ENCODE data around the gene PPIF. TPM values are rescaled to one million over a fixed set of nuclear protein-coding genes. Genes with fewer than 3 reads are reported as not detected.

The PPIF gene
- total RNA-seq, 1 experiment from 2014 or later, result 58.3 TPM

DNA sequence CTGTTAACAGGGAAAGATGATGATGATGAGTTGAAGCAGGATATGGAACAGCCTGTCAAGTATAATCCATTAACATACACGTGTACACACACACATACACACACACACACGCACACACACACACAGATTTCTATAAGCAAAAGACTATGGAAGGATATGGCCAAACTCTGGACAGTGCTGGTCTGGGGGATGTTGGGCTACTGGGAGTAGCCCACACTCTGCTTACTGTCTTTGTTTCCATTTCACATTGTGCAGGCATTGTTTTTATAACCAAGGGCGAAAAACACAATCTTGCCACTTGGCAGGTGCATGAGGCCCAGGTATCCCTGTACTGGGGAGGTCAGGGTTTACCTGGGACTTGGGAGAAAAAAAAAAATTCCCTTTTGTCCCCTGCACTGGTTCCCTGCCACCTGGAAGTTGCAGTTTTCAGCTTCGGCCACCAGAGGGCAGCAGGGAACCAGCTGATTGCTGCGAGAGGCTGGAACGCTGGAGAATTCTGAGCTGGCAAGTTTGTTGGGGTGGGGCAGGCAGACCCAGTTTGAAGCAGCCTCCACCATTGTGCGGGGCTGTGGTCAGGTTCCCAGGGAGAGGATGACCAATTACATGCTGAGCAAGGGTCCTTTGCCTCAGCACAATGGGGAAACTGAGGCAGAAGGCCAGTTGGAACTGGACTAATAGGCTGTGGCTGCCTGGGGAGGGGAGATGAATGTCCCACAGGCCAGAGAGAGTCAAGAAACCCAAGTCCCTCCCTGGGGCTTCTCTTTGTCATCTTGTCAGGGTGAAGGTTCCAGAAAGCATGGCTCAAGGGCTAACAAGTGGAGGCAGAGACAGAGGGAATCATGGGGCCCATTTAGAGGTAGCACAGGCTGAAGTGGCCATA, 27.3 kb downstream of the PPIF start:
- peak; percentile 84 for DNase-seq (ENCODE audit: low spot score)

DNA sequence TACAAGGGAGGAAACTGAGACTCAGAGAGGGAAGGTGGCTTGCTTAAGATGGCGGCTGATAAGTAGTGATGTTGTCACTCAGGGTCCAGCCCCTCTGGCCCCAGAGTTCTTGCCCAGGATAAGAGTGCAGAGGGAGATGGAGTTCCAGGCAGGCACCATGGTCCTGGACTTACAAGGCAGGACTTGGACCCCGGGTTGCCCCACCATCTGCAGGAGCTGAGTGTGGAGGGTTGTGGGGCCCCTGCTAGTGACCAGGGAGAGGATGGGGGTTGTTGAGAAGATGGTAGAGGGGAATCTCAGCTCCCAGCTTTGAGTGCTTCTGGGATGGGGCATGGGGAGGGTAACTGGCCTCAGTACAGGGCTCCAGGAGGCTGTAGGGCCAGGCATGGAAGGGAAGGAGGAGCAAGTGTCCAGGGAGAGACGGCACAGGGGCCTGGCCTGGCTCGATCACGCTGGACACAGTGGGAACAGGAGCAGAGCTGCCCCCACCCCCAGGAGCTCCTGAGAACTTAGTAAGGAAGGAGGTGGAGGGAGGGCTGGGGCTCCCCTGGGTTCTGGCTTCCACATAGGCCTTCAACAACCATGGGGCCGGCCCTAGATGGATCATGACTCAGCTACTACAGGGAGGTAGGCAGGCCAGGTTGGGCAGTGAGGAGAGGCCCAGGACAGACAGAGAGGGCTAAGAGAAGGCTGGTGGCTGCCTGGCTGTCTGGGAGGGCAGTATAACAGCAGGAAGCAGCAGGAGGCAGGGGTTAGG, 28.2 kb downstream of the PPIF start:
- no peak for DNase-seq (ENCODE audit: low spot score)

DNA sequence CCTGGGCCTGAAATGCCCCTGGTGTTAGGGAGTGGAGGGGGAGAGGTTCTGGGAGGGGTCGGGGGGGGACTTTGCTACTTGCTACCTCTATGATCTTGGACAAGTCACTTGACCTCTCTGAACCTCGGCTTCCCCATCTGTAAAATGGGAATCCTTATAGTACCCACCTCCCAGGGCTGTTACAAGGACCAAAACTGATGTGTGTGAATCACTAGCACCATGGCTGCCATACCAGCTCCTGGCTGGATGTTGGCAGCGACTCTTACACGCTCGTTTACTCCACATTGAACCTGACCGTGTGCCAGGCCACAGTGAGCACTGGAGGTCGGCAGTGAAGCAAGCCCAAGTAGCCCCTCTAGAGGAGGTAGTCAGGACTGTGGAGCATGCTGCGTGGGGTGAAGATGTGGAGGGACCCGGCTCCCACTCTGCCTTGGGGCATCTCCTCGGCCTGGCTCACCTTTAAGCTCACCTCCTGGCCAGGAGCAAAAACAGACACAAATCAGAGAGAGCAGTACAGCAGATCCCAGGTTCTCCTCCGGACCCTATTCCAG, 28.9 kb downstream of the PPIF start:
- no peak for DNase-seq (ENCODE audit: low spot score)

DNA sequence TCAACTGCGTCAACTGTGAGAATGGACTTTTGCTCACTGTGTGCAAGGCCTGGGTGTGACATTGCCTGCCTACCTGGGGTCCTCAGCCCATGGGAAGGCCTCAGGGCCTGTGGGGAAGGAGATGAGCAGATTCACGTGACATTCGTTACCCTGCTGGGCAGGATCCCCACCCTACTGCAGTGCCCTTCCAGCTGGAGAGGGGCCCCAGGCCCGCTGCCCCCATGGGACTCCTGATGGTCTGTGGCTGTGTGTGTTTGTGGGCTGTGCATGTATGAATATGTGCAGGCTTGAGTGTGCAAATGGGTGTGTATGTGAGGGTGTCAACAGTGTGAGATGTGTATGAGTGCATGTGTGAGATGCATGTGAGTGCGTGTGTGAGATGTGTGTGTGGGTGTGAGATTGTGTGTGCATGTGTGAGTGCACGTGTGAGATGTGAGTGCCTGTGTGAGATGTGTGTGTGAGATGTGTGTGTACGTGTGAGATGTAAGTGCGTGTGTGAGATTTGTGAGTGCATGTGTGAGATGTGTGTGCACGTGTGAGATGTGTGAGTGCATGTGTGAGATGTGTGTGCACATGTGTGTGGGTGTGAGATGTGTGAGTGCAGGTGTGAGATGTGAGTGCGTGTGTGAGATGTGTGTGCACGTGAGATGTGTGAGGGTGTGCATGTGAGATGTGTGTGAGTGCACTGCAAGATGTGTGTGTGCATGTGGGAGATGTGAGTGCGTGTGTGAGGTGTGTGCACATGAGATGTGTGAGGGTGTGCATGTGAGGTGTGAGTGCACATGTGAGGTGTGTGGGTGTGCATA, 29.7 kb downstream of the PPIF start:
- no peak for DNase-seq (ENCODE audit: low spot score)

DNA sequence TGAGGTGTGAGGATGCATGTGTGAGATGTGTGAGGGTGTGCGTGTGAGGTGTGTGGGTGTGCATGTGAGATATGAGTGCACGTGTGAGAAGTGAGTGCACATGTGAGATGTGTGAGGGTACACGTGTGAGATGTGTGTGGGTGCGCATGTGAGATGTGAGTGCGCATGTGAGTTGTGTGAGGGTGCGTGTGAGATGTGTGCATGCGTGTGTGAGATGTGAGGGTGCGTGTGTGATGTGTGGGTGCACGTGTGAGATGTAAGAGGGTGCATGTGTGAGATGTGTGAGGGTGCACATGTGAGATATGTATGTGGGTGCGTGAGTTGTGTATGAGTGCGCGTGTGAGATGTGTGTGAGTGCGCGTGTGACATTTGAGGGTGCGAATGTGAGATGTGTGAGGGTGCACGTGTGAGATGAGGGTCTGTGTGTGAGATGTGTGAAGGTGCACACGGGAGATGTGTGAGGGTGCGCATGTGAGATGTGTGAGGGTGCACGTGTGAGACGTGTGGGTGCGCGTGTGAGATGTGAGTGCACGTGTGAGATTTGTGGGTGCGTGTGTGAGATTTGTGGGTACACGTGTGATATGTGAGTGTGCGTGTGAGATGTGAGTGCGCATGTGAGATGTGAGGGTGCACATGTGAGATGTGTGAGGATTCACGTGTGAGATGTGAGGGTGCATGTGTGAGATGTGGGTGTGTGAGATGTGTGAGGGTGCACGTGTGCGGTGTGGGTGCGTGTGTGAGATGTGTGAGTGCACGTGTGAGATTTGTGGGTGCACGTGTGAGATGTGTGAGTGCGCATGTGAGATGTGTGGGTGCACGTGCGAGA, 30.5 kb downstream of the PPIF start:
- no peak for DNase-seq (ENCODE audit: low spot score)

DNA sequence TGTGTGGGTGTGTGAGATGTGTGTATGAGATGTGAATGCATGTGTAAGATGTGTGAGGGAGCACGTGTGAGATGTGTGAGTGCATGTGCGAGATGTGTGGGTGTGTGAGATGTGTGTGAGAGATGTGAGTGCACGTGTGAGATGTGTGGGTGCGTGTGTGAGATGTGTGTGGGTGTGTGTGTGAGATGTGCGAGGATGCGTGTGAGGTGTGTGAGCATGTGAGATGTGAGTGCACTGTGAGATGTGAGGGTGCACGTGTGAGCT, 31.0 kb downstream of the PPIF start:
- no peak for DNase-seq (ENCODE audit: low spot score)

DNA sequence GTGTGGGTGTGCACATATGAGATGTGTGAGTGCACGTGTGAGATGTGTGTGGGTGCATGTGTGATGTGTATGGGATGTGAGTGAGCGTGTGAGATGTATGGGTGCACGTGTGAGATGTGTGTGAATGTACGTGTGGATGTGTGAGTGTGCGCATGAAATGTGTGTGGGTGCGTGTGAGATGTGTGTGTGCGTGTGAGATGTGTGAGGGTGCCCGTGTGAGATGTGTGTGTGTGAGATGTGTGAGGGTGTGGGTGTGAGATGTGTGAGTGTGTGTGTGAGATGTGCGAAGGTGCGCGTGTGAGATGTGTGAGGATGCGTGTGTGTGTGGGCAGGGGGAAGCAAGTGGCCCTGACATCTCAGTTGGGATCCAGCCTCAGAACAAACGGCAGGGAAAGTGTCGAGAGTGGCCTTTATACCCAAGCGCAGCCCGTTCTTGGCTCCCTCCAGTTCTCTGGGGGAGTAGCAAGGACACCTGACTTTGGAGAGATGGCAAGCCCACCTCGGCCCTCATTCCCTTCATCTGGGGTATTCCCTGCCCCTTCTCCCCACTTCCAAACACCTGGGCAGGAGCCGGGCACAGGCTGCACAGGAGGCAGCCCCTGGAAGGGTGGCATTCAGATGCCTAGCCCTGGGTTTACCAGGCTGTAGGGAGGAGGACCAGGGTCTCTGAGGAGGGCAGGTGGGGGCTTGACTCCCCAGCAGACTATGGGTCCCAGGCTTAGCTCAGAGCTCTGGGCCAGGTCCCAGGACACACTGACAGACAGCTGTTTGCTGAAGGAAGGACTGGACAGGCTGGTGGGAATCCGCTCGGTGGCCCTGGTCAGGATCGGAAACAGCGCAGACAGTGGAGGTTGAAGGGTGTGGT, 31.6 kb downstream of the PPIF start:
- DNase-seq (ENCODE audit: low spot score), result no peak

DNA sequence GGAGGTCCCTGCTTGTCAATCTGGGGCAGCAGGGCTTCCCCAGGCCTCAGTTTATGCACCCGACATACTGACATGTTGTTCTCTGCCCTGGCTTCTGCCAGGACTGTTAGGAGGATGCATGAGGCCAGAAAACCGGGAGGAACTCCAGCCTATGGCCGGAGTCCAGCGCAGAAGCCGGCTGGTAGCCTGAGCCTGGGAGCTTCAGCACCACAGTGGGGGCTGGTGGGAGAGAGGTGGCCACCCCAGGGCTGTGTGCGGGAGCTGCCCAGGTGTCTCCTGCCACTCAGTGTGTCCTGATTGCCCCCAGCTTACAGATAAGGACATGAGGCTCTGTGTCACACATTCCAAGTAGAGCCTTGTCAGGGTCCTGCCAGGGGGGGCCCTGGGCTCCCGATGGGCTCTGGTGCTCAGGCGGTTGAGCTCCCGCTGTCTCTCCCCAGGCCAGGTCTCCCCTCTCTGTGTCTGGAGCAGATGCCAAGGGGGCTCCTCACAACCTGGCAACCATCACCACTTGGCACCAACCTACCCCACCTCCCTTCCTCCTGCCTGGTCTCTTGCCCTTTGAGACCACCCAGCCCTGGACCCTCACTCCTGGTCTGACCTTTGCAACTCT, 32.3 kb downstream of the PPIF start:
- DNase-seq (ENCODE audit: low spot score), result no peak

DNA sequence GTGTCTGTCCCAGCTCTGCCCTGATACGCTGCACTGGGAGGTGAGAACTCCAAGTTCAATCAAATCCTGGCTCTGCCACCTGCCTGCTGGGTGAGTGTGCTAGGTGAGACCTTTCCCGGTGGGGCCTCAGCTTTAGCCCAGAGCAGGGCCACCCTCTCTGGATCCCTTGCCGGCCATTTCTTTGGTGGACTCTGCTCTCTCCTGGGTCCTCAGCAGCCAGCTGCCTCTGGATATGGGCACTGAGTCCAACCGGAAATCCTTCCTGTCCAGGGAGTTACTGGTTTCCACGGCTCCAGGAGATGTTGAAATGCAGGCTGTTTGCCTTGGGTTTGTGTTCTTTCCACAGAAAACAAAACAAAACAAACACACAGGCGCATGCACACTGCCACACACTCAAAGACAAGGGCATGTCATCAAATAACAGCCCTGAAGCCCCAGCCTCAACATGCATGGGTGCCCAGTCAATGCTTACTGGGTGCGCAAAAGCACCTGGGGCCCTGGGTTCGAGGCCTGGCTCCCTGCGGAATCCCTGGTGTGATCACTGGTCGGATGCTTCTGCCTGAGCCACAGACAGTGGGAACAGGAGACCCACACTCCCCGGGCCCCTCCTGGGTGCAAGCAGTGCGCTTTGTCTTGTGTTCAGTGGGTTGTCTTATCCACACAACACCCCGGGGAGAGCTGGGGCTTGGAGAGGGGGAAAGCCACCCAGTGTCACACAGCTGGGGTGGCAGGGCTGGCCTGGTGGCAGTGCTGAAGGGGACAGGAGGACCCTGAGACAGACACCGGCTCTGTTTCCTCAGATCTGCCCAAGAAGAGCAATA, 33.1 kb downstream of the PPIF start:
- no peak for DNase-seq (ENCODE audit: low spot score)

DNA sequence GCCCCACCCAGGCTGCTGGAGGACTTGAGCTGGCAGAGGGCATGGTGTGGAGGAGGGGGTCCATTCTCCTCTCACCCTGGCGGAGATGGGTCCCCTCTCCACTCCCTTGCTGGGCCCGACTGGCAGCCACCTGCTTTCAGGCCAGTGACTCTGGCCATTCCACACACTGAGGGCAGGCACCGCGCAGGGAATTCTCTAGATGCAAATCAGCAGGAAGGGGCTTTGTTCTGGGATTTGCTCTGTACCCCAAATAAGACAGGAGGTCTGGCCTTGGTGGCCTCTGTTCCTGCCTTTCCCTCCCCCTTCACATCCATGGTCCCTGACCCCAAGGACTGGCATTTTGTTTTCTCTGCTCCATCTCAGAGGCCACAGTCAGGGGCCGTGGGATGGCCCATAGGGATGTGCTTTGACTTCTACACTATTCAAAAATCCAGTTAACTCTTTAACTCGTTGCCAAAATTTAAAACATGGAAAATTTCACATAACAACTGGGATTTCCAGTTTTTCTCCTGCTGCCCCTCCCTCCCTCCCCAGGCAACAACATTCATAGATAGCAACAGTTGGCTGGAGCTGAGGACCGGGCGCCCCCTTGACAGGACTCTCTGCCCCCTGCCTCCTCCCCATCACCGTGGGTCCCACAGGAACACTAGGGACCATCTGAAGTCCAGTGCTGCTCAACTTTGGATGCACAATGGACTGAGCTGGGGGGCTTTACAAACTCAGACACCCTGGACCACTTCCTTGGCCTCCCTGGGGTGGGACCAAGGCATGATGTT, 33.9 kb downstream of the PPIF start:
- DNase-seq (ENCODE audit: low spot score), result no peak

DNA sequence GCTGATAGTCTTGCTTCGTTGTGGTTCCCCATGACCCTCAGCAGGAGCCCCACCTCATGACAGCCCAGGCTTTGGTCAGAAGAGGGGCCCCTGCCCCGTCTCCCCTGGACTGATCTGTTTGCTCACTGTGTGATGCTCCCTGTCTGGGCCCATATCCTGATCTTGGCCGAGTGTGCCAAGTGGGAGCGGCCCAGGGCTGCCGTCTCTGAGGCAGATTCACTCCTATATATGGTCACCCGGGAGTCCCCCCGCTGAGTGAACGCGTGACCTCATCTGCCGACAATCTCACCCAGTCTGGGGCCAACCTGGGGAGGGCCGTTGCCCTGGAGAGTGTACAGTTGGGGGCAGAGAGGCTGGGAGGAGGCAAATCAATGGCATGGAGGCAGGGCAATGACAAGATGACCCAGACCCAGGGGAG, 34.5 kb downstream of the PPIF start:
- DNase-seq (ENCODE audit: low spot score), result no peak

DNA sequence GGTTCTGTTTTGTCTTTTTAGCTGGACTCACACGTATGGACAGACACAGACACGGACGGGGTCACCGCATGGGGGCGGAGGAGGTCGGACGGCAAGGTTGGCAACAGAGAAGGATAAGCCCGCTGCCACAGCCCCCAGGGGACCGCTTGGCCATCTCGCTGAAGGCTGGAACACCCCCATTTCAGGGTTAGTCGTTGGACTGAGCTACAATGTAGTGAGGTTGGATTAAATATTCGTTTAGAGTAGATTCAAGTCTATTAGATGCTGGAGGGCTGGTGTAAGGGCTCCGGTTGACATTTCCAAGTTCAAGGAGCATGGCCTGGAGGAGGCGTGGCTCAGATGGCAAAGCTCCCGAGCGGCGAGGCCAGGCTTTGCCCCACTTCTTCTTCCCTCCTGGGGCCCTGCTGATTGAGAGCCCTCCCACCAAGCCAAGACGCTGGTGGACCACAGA, 35.2 kb downstream of the PPIF start:
- DNase-seq (ENCODE audit: low spot score), result no peak

DNA sequence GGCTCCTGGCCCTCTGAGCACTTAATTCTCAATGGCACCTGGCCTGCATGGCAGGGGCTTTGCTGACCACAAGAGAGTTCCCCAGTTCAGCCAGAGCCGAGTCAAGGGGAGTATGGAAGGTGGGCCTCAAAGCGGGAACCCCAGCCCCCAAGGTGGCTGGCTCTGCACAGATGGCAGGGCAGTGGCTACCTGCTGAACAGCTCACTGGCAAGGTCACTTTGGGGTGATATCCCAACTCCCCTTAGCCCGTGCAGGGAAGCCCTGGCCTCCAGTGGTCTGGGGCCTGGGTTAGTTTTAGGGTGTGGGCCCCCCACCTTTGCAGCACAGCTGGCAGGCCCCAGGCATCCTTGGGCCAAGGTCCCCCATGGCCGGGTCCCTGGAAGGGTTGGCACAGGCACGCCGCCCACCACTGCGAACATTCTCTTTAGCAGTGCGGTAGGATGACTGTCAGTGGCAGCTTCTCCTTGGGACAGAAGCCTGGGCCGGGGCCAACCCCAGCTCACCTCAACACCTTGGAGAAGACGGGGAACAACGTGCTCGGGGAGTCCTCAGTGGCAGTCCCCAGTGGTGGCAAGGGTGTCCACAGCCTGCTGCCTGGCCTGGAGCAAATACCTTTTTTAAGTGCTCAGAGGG, 36.8 kb downstream of the PPIF start:
- DNase-seq (ENCODE audit: low spot score), result no peak

DNA sequence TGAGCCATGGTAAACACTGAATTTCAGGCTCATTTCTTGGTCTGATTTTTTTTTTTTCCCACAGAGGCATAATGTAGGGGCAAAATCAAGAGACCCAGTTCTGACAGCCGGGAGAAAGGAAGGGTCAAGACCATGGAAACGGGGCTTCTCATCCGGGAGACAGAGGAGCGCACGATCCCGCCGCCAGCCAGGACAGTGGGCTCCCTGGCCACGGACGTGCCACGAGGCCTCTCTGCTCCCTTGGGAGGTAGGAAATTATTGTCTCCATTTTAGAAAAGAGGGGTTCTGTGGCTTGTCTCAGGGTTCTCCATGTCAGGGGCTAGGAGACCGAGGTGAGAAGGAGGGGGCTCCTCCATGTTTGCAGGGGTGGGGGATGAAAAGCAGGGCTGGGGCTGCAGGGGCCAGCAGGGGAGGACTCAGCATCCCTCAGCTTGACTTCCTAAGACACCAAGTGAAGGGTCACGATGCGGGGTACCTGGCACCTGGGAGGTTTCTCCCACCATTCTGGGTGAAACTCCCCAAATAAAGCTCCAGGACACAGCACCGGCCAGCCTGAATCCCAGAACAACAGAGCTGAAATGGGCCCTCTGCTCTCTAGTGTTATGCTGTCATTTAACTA, 37.6 kb downstream of the PPIF start:
- no peak for DNase-seq (ENCODE audit: low spot score)

DNA sequence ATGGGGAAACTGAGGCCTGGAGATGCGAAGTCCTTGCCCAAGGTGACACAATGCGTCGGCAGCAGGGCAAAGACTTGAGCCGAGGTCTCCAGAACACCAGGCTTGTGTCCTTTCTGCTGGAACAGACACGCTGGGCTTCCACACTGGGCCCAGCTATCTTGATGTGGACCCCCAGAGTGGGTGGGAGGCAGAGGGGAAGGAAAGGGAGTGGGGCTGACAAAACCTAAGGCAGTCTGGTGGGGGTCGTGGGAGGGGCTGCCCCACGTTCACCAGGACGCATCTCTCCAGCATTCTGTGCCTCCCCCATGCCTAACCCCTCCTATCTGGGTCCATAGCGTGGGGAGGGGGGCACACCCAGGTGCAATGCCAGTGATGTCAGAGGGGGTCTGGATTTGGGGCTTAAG, 38.1 kb downstream of the PPIF start:
- no peak for DNase-seq (ENCODE audit: low spot score)

DNA sequence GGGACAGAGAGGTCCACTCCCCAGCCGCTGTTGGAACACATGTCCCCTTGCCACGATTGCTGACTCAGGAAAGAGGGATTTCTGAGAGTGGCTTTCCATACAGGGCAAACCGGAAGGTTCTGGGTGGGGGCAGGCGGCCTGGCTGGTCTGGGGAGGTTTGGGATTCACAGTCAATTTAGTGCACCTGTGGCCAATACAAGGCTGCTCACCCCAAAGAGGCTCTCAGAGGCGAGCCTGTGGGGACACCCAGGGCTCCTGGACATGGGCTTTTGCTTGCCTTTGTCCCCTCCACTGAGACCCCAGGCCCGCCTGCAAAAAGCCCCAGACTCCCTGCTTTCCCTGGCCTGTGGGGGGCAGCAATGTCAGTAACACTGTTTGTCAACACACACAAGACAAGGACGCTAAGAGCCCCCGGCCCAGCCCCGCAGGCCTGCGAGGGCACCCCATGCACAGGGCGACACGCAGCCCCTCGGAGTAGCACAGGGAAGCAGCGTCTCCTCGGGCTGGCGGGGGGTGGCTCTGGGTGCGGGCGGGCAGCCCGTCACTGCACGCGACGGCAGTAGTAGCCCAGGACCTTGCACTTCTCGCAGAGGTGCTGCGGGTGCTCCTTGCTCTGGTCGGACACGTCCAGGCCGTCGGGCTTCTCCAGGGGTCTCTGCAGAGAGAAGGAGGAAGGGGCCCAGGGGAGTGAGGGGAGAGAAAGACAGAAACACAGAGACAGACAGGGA, 38.7 kb downstream of the PPIF start:
- DNase-seq (ENCODE audit: low spot score), result no peak

All from HT-29 (cell line).